Measurements from ENCODE around the gene LETMD1. TPM values are rescaled to one million over a fixed set of nuclear protein-coding genes. Genes with fewer than 3 reads are reported as not detected.
A peak's percentile ranks its signal among the peaks of the same experiment; 100 is the strongest.

LETMD1 gene
- total and polyA plus RNA-seq, 2 of the 8 experiments (the other 6 are each of a cell fraction or from before 2014, with no cell fraction given), result 39.4 to 65.3 TPM

GRCh38 chr12:51025836-51026638, 22.1 kb upstream of the LETMD1 start, which contains the start of gene SLC11A2 (continued):
- peak; percentile 48 for TF ChIP-seq USF2 (IDR thresholded peaks at IDR 0.05; ENCODE audit: low read length)
- TF ChIP-seq ASH2L (IDR thresholded peaks at IDR 0.05; ENCODE audit: low read length), result peak; percentile 95
- 0 out of 4 replicates have a peak, but pooled peaks of 1 of the 2 experiments have one; percentile 3 for TF ChIP-seq RAD21 (IDR thresholded peaks at IDR 0.05 in 1 of 2, conservative IDR thresholded peaks at IDR 0.05 in 1 of 2; ENCODE audit: low read depth in 2 of 2, low read length in 2 of 2)
- peak; percentile 55; the same call in 1 of the 2 replicates for TF ChIP-seq YY1 (IDR thresholded peaks at IDR 0.05; ENCODE audit: low read depth, low read length)
- TF ChIP-seq SP4 (IDR thresholded peaks at IDR 0.05; ENCODE audit: low read length), result peak; percentile 23; the same call in 1 of the 2 replicates
- peak; percentile 36 for TF ChIP-seq TAF7 (optimal IDR thresholded peaks at IDR 0.05; ENCODE audit: borderline replicate concordance, low read depth, low read length)
- no peak for TF ChIP-seq FOSL1 (IDR thresholded peaks at IDR 0.05; ENCODE audit: insufficient read depth, low read depth, low read length)
- peak; percentile 80 for TF ChIP-seq PHF8 (conservative IDR thresholded peaks at IDR 0.05; ENCODE audit: low read depth, low read length)
- peak; percentile 56 for TF ChIP-seq CTBP2 (IDR thresholded peaks at IDR 0.05; ENCODE audit: borderline replicate concordance, insufficient read depth, insufficient read length, low read length)
- 0 out of 3 replicates have a peak, but pooled peaks of 1 of the 2 experiments have one; percentile 61 for TF ChIP-seq EP300 (IDR thresholded peaks at IDR 0.05; ENCODE audit: borderline replicate concordance in 1 of 2, low read depth in 2 of 2, low read length in 2 of 2)
- TF ChIP-seq TAF1 (IDR thresholded peaks at IDR 0.05; ENCODE audit: low read depth, low read length), result peak; percentile 70; the same call in 1 of the 2 replicates
- peak; percentile 92 for TF ChIP-seq SP1 (IDR thresholded peaks at IDR 0.05; ENCODE audit: low read depth, low read length)
- TF ChIP-seq MAX (IDR thresholded peaks at IDR 0.05), result peak; percentile 86
- peak in 1 of 2 experiments; percentile 77; a peak in 1 of 4 replicates for TF ChIP-seq HDAC2 (IDR thresholded peaks at IDR 0.05; ENCODE audit: borderline replicate concordance in 1 of 2, low read depth in 2 of 2, low read length in 2 of 2)
- no peak for TF ChIP-seq BRCA1 (IDR thresholded peaks at IDR 0.05; ENCODE audit: low read depth, low read length)
